Measurements from ENCODE around the gene IMMP2L.

DNA sequence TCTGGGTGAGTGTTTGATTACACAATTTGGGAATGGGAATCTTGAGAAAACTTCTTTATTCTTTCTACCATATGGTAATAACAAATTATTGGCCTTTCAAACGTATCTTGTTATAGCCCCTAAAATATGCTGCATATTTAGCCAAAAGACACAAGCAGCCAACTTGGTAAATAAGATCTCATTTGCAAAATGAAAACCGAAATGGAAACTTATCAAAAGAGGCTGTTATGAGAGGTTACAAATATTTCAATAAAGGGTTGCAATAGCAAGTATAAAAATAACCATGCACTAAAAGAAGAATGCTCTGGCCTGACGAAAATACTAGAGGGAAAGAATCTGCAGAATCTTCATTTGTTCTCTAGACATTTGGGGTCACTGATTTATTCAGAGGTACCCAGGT lies 730.9 kb downstream of the IMMP2L start:
- TF ChIP-seq POLR2A (IDR thresholded peaks at IDR 0.05; ENCODE audit: low read depth) (no peak), CTCF (IDR thresholded peaks at IDR 0.05) (no peak), POLR2AphosphoS5 (IDR thresholded peaks at IDR 0.05) (no peak), EP300 (IDR thresholded peaks at IDR 0.05) (no peak)

All from esophagus muscularis mucosa (tissue), 4 donors.